NCI-H524 (cell line): ENCODE results near the gene CX3CR1.

Experiments used
- DNase-seq, 2 experiments: peaks; one replicate each; lab custom pipeline; 2025; lab: John Stamatoyannopoulos, UW

CX3CR1 gene

GRCh38 chr3:39292961-39293360, 13.1 kb upstream of the CX3CR1 start:
- no peak for DNase-seq

GRCh38 chr3:39291903-39292329, 12.1 kb upstream of the CX3CR1 start:
- peak; percentile 28 to 63 for DNase-seq

- DNase-seq = no peak
Measured at GRCh38 chr3:39290255-39290654, 10.4 kb upstream of the CX3CR1 start.

GRCh38 chr3:39289107-39289506, 9.3 kb upstream of the CX3CR1 start:
- no peak for DNase-seq

GRCh38 chr3:39288300-39288808, 8.5 kb upstream of the CX3CR1 start:
- DNase-seq = peak; percentile 80 to 88

GRCh38 chr3:39287216-39288164, 7.7 kb upstream of the CX3CR1 start:
- no peak for DNase-seq

GRCh38 chr3:39286771-39287170, 6.9 kb upstream of the CX3CR1 start:
- no peak for DNase-seq

GRCh38 chr3:39285332-39285731, 5.5 kb upstream of the CX3CR1 start:
- DNase-seq = no peak

GRCh38 chr3:39284457-39284881, 4.6 kb upstream of the CX3CR1 start:
- DNase-seq = no peak

- DNase-seq = no peak
Measured at GRCh38 chr3:39282057-39282456, 2.2 kb upstream of the CX3CR1 start.

GRCh38 chr3:39281533-39281932, 1.7 kb upstream of the CX3CR1 start:
- no peak for DNase-seq

GRCh38 chr3:39280571-39280970, 735 bp upstream of the CX3CR1 start:
- DNase-seq = no peak

GRCh38 chr3:39278616-39278935, 1.3 kb downstream of the CX3CR1 start:
- DNase-seq = no peak

GRCh38 chr3:39277893-39278615, 1.8 kb downstream of the CX3CR1 start:
- no peak for DNase-seq

- DNase-seq = no peak
Measured at GRCh38 chr3:39276746-39277145, 3.1 kb downstream of the CX3CR1 start.

- DNase-seq = no peak
Measured at GRCh38 chr3:39275963-39276593, 3.8 kb downstream of the CX3CR1 start.

- no peak for DNase-seq
Measured at GRCh38 chr3:39275052-39275451, 4.8 kb downstream of the CX3CR1 start.

- DNase-seq = no peak
Measured at GRCh38 chr3:39273119-39273518, 6.7 kb downstream of the CX3CR1 start.

- no peak for DNase-seq
Measured at GRCh38 chr3:39272191-39272590, 7.6 kb downstream of the CX3CR1 start.

- DNase-seq = no peak
Measured at GRCh38 chr3:39271363-39271914, 8.4 kb downstream of the CX3CR1 start.

GRCh38 chr3:39269528-39269927, 10.3 kb downstream of the CX3CR1 start:
- no peak for DNase-seq

- DNase-seq = no peak
Measured at GRCh38 chr3:39268549-39268900, 11.3 kb downstream of the CX3CR1 start.
